GM19397 (cell line): ENCODE data around the gene CBY1.

Experiments used
- ATAC-seq: cut with Tn5 transposase; IDR thresholded peaks from one replicate; pipeline ENCODE4 v1.9.1; 2021; ENCODE audit warnings: mild to moderate bottlenecking, moderate library complexity; ENCODE audit not compliant: unreplicated experiment

The CBY1 gene

DNA sequence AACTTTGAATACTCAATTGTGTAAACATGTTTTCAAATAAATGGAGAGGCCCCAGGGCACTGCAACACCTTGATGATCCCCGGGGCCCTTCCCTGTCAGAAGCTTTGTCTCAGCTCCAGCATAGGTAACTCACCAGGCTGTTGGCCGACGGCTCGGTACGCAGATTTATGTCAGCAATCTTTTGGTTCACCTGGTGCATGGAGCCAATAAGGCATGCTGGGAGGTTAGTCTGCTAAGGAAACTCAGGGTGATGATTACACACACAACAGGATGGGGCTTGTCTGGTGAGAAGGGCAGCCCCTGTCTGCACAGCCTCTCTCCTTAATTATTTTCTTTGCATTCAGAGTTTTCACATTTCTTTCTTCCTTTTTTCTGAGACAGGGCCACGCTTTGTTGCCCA lies 11.0 kb upstream of the CBY1 start:
- ATAC-seq = no peak

DNA sequence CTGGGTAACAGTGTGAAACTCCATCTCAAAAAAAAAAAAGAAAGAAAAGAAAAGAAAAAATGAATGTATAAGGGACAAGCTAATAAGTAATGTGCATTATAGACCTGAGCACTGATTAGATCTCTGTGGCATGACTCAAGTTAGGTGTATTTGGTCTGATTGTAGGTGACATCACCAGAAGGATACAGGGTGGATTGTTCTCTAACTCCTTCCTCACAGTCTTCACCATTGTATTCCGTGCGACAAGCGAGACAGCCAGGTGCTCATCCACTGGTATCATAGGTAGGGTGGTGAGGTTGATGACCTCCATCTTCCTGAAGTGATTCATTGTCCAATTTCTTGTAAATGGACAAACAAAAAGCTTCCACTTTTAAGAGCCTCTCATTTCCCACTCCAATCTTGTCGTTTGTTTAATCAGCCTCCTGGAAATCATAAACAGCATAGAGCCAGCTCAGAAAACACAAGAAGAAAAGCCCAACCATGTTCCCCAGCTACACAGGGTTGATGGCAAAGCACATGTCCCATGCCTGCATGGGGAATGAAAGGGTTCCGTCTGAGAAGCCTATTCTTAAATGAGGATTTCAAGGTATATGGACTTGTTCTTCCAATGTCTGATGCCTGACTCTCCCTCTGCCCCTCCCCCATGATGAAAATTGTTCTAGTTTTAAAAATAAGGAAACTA lies 6.5 kb upstream of the CBY1 start:
- no peak for ATAC-seq

DNA sequence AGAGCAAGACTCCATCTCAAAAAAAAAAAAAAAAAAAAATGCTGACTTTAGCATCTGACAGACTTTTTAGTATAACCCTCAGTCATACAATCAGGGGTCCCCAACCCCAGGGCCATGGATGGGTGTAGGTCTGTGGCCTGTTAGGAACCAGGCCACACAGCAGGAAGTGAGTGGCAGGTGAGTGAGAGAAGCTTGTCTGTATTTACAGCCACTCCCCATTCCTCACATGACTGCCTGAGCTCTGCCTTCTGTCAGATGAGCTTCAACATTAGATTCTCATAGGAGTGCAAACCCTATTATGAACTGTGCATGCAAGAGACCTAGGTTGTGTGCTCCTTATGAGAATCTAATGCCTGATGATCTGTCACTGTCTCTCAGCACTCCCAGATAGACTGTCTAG lies 3.6 kb upstream of the CBY1 start:
- ATAC-seq = no peak

DNA sequence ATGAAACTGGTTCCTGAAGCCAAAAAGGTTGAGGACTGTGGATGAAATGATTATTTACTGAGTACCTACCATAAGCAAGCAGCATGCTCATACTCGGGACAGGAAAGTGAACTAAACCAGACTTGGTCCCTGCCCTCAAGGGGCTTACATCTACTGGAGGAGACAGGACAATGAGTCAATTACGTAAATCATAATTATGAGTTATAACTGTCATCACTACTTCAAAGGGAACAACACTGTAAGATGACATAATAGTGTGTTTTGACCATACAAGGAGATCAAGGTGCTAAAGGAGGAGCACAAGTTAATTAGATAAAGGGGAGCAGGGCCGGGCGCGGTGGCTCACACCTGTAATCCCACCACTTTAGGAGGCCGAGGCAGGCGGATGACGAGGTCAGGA lies 2.7 kb upstream of the CBY1 start:
- no peak for ATAC-seq

DNA sequence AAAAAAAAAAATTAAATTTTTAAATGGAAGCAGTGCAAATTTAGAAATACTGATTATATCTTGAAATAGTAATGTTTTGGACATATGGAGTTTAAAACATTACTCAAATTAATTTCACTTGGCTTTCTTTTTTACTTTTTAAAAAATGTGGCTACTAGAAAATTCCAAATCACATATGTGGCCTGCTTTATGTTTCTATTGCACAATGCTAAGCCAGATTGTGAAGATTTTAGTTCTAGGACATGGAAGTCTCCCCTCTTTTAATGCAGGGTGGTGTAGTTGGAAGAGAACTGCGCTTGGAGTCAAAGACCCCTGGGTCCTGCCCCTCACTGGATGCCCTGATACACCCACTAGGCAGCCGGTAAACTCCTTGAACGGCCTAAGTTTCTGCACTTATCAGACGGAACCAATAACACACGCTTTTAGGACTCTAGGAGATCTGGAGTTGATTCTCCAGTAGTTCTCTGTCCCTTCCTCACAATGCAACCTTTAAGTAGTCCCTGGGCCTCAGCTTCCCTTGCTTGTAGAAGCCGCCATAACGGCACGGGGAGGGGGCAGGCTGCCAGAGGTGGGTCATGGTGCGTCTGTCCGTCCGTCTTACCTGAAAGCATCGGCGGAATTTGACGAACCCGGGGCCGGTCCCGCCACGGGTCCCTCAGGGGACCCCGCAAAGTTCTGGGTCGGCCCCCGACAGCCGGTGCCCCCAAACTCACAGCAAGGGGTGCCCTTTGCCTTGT lies 751 bp upstream of the CBY1 start:
- no peak for ATAC-seq

DNA sequence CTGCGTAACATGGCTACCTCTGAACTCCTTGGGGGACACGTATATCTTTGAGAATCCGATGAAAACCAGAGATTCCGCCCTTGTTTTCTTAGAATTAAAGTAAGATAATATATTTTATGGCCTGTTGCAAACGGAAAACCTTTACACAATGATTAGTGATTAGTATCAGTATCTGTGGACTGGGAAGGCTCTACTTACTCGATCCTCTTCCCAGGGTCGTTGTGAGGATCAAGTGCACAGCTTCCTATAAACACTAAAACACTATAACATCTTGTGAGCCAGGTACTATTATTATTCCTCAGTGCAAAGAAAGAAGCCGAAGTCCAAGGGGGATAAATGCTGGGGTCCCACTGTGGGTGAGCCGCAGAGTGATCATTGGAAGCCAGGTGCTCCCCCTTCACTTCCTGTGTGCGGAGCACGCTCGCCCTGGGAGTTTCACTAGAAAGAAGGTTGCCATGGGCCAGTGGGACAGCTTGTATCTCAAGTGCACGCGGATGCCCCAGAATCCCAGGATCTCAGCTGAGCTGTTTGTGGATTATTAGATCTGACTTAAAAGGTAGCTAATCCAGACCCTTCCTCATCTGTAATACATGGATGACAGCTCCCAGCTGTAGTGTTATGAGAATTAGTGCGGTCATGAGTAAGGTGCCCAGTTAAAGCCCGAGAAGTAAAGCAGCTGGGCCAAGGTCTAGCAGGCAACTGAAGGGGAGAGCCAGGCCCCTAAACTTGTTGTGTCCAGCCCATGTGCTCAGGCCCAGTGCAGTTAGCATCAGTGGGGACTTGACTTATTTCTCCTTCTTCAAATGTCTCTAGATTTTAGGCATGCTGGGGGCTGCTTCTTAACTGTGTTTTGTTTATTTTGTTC lies 839 bp downstream of the CBY1 start:
- no peak for ATAC-seq

DNA sequence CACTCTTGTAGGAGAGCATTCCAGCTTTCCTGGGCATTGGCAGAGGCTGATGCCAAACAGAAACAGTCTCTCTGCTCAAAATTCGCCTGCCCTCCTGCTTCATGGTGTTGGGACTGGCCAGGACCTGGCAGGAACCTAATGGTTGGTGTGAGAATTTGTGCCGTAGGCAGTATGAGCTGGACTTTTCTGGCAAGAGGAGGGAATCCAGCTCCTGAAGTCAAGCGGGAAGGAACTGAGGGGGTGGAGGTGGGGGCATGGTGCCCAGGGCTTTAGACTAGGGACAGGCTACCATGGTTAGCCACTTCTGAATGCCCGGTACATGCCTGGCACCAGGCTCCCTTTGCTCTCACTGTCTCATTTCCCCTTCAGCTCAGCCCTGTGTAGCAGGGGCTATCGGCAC lies 18.4 kb downstream of the CBY1 start:
- no peak for ATAC-seq

DNA sequence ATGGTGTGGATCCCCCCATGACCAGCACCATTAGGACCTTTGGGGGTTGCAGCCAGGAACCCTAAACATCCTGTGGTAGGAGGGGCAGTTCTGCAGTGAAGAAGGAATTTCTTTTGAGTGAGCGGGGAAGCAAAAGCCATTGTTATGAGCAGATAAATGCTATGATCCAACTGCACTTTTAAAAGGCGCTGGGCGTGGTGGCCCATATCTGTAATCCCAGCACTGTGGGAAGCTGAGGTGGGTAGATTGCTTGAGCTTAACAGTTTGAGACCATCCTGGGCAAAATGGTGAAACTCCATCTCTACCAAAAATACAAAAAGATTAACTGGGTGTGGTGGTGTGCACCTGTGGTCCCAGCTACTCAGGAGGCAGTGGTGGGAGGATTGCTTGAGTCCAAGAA lies 19.4 kb downstream of the CBY1 start:
- no peak for ATAC-seq

DNA sequence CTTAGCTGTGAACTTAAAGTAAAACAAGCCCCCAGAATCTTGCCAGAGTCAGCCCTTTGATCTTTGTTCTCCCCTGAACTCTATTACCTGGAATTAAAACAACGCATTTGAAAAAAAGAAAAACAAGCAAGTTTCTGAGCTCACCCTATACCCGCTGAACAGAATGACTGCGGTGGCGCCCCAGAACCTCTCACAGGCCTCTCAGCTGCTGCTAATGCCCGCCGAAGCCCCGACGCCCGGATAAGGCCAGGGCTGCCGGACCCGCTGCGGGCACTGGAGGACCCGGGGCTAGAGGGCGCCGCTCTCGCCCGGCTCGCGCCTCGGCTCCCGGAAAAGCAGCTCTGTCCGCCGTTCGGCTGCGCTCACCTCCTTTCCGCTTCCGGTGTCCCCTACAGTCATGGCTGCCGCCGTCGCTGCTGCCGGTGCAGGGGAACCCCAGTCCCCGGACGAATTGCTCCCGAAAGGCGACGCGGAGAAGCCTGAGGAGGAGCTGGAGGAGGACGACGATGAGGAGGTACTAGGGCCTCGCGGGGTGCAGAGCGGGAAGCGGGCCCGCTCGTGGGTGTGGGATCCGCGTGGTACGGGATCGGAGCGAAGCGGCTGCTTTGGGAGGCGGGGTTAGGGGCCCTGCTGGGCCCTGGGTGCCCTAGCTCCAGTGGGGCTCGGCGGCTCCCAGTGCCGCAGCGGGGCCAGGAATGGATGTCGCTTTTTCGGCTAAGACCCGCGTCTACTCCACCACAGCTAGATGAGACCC lies 25.3 kb downstream of the CBY1 start, which contains the start of gene TOMM22:
TOMM22 (plus strand) TSS at position 376 of the 754 bp plus-strand sequence; CDS start at position 398, 22 bp downstream.
- peak; percentile 94 for ATAC-seq

DNA sequence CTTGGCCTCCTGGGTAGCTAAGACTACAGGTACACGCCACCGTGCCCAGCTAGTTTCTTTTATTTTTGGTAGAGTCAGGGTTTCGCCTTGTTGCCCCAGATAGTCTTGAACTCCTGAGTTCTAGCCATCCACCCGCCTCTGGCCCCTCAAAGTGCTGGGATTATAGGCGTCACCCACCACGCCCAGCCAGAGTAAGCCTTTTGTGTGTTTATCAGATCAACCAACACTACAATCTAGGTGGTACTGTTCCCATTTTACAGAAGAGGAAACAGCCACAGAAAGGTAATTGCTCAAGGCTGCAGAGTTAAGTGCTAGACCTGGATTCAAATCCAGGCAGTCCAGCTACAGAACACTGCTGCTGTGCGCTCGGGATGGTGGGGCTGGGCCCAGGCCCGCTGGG lies 28.5 kb downstream of the CBY1 start:
- ATAC-seq = no peak

DNA sequence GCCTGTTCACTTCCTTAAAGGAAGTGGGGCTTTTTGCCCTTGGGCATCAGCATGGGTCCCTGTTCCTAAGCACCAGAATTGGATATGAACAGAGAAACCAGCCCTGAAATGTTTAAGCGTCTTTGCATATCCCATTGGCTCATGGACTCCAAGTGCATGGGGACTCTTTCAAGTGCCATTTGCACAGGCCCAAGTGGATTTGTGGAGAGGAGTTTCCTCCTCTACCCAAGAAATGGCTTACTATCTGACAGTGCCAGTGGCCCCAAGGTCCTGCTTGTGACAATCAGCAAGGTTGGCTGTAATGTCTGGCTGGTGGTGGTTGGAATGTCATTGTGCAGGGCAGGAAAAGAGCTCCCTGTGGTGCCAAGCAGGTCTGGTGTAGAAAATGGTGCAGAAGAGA lies 29.3 kb downstream of the CBY1 start:
- no peak for ATAC-seq

DNA sequence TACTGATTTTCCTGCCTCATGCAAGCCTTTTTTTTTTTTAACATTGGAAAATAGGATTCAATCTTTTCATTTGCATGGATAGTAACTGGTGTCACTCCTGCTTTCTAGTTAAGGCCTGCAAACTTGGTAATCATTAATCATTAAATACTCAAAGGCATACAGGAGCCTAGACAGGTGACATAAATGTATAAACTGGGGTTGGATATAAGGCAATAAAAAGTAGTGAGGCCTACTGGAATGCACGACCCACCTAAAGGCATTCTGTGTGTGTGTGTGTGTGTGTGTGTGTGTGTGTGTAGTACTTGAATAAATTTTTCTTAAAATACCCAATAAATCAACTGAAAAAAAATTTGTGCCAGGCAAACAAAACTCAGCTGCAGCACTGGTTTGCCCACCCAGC lies 33.2 kb downstream of the CBY1 start:
- ATAC-seq = no peak

DNA sequence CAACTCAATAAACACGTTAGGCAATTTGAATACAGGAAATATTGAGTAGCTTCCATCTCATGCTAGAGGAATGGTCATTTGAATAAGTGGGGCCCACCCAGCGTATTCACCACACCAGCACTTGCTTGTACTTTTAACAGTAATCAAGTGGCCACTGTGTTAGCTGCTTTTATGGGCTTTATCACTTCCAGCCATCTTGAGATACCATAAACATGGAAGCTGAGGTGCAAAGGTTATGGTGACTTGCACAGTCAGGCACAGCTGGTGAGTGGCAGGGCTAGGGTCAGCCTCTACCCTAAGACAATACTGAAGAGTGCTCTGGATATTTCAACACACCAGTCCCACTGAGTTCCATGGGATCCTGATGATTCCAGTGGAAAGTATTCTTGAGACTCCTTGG lies 37.6 kb downstream of the CBY1 start:
- no peak for ATAC-seq

DNA sequence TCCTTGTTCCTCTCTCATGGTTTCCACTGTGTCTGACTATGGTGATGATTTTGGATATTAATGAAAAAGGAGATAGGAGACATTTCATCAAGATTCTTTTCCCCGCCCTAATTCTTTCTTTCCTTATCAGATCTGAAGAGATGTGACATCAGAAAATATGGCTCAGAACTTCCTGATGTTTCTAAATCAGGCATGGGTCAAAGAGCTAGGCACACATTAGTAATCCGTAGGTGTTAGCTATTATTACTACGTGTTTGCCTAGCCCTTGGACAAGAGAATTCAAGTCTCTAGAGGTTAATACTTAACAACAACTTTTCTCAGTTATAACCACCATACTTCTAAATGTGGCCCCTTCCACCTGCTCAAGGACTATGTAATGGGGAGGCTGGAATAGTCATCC lies 38.5 kb downstream of the CBY1 start:
- ATAC-seq = no peak

DNA sequence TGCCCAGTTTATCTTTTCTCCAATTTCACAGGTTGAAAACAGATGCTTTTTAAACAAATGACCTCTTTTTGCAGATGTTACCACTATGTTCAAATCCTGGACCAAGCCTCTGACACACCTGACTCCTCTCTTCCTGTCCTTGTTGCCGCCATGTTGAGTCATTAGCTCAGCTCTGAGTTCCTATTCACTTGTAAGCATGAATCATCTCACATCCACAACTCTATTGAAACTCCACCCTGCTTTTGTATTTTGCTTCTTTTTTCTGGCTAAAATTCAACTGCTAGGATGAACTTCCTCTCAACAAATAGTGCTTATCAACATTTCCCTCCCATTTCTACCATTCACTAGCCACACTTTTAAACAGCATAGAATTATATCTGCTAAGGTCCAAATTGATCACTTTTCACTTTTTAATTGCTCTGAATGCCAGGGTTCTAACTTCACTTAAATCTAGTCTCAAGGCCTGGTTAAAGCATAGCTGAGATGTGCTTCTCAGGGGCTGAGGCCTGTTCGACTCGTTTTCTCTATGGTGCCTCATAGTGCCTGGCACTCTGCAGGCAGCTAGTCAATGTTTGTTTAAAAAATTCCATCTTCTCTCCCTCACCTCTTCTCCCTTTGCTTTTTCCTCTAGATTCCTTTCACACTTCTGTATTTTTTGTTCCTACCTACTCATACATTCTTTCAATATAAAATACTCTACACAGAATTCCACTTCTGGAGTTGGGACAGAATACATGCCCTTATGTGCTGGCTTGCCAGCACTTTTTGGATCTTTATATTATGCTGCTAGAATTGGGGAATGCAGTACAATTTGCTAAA lies 40.4 kb downstream of the CBY1 start:
- no peak for ATAC-seq

DNA sequence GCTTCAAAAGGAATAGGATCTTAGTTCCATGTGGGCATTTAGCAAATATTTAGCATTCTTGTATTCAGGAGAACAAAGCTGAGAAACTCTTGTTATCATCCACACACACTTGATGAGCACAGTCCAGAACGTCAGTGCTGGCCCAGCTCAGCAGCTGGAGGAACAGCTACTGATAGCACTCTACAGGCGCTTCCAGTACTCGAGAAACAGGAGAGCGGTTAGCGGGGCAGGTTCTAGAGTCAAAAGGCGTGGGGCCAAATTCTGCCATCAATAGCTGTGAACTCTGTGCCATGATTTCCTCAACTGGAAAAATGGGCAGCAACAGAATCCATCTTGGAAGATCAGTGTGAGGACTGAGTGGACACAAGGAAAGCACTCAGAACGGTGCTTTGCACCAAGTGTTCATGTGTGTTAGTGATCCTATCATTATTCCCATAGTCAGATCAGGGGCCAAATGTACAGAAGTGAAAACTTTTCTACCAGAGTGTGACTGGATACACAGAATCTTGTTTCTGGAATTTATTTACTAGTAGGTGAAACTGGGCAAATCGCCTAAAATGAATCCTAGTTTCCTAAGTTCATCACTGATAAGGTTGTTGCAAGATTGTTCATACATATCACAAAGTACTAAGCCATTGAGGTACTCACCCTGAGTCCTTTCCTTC lies 41.1 kb downstream of the CBY1 start:
- no peak for ATAC-seq

DNA sequence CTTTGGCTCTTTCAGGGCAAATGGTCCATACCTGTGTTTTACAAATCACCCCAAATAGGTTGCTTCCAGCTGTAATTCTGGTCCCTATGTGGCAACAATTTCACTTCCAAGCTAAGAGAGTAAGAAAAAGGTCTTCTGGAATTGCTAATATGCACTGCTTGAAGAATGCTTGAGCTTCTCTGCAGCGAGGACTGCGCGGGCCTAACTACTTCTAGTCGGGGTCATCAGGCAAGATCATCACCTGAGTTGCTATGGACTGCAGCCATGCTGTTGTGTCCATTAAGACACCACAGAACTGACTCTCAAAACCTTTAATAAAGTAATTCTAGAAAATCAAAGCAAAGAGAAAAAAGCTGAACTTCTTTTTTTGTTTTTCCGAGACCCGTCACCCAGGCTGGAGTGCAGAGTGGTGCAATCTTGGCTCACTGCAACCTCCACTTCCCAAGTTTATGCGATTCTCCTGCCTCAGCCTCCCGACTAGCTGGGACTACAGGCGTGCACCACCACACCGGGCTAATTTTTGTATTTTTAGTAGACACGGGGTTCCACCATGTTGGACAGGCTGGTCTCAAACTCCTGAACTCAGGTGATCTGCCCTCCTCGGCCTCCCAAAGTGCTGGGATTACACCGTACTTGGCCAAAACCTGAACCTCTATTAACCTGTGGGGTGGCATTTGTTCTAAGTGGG lies 42.1 kb downstream of the CBY1 start:
- no peak for ATAC-seq

DNA sequence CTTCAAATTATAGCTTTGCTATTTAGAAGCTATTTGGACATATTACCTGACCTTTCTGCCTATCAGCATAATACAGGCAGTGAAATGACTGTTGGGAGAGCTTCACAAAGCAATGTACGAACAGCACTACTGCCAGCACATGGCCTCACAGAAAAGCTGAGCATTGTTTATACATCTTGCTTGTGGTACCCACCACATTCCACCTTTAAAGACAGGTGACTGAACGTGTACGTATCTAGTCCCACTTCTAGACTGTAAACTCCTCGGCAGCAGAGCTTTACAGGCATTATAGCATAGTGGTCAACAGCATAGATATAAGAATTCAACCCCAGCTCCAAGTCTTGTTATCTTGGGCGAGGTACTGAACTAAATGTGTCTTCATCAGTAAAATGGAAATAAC lies 42.7 kb downstream of the CBY1 start:
- no peak for ATAC-seq

DNA sequence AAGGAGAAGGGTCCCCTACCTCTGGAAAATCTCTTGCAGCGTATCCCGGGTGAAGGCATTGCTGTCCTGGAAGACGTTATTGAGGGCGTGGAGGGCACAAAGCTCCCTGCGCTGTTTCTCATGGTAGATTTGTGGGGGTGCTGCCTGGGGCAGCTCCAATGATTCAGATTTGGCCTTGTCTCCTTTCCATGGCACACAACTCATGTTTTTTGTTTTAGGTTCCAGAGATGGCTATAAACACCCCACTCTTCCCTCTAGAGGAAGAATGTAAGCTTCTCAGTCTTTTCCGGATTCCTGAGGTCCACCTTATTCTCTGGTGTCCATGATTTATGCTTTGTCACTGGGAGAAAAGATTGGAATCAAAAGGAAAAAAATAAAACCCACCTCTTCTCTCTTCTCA lies 43.3 kb downstream of the CBY1 start:
- no peak for ATAC-seq
